Pons (tissue), 1 donor: ENCODE data around the gene GRIK5.
A peak's percentile ranks its signal among the peaks of the same experiment; 100 is the strongest.
"Not testable (repeated sequence)": the region's sequence is repeated elsewhere in the genome, so short reads cannot be mapped to it uniquely, and the experiment has no call there.

Source experiments
- DNase-seq: peaks from one replicate; pipeline ENCODE4 v3.0.0-alpha.2; 2016; ENCODE audit warnings: low spot score

The GRIK5 gene, protein sequence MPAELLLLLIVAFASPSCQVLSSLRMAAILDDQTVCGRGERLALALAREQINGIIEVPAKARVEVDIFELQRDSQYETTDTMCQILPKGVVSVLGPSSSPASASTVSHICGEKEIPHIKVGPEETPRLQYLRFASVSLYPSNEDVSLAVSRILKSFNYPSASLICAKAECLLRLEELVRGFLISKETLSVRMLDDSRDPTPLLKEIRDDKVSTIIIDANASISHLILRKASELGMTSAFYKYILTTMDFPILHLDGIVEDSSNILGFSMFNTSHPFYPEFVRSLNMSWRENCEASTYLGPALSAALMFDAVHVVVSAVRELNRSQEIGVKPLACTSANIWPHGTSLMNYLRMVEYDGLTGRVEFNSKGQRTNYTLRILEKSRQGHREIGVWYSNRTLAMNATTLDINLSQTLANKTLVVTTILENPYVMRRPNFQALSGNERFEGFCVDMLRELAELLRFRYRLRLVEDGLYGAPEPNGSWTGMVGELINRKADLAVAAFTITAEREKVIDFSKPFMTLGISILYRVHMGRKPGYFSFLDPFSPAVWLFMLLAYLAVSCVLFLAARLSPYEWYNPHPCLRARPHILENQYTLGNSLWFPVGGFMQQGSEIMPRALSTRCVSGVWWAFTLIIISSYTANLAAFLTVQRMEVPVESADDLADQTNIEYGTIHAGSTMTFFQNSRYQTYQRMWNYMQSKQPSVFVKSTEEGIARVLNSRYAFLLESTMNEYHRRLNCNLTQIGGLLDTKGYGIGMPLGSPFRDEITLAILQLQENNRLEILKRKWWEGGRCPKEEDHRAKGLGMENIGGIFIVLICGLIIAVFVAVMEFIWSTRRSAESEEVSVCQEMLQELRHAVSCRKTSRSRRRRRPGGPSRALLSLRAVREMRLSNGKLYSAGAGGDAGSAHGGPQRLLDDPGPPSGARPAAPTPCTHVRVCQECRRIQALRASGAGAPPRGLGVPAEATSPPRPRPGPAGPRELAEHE

DNA sequence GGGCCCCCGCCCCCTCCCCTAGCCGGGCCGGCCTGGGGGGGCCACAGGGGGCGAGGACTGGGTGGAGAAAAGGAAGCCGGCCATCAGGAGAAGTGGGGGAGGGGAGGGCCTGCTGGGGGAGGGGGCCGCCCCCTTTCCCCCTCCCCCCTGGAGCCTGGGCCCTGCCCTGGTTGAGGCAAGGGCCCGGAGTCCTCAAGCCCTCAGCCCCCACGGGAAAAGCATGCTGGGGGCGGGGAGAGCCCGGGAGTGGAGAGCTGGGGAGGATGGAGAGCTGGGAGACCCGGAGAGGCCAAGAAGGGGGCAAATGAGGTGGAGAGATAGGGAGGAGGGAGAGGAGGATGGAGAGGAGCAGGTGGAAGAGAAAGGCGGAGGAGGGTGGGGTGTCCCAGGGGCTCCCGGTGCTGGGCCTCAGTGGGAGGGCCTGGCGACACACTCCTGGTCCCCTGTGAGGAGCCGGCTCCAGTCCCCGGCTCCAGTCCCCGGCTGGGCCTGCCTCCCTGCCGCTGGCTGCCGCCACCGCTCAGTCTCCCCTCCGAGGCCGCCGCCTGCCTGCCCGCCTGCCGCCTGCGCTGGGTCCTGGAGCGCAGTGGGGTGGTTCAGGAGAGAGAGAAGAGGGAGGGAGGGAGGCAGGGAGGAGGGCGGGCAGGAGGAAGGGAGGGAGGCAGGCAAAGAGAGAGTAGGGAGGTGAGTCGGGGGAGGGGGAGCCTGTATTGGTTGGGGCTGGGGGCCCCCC lies at the start of gene GRIK5:
Gene GRIK5 (minus strand): TSS at position 588 of the 733 bp plus-strand sequence. CDS start 4,436 bp downstream, outside the sequence.
- no peak for DNase-seq

- no peak for DNase-seq
These were observed 47.1 kb upstream of the GRIK5 start for GRCh38 chr19:42117076-42117475.

DNA sequence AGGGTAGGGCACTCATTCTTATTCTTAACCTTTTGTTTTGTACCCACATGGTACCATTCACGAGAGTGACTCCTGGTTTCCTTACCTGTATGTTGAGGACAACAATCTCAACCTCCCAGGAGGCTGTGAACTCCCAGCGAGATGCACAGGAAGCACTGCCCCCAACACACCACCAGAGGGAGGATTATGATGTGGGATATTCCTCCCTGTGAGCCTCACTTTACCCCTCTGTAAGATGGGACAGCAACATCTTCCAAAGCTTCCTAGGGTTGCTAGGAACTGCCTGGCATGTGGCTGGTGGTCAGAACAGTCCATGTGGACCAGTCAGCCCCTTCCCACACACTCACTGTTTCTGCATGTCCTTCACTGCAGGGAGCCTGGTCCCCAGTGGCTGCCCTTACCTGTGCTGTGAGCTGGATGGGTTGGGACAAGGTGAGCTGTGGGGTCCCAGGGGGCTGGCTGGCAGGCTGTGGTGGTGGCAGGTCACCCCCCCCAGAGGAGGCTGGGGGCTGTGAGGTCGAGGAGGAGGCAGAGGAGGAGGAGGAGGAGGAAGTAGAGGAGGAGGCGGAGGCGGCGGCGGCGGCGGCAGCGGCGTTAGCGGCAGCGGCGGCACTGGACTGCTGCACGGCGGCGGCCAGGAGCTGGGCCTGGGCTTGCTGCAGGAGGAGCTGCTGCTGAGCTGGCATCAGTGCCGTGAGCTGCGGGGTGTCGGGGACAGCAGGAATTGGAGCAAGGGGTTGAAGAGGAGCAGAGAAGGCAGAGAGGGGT lies 46.5 kb upstream of the GRIK5 start:
- DNase-seq: no peak

DNA sequence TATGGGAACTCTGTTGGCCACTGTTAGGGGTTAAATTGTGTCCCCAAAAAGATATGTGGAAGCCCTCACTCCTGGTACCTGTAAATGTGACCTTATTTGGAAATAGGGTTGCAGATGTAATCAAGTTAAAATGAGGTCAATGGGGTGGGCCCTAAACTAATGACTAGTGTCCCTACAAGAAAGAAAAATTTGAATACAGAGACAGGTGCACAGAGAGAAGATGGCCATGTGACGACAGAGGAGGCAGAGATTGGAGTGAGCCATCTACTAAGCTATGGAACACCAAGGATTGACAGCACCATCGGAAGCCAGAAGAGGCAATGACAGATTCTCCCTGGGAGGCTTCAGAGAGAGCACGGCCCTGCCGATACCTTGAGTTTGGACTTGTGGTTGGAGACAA lies 45.7 kb upstream of the GRIK5 start:
- no peak for DNase-seq

DNA sequence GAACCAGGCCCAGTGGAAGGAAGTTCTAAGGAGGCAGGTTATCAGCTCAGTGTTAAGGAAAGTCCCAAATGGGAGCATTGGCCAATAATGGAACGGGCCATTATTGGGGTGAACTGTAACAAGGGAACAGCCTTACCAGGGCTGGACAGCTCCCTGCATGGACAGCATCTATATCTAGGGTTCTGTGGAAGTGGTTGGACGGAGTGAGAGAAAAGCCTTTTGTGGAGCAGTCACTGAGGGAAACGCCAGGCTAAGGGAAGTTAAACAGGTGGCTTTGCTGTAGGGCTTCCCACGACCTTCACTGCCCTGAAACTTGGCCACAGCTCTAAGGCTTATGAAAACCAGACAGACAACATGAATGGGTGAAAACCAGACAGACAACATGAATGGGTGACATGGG lies 45.2 kb upstream of the GRIK5 start:
- DNase-seq: no peak

DNA sequence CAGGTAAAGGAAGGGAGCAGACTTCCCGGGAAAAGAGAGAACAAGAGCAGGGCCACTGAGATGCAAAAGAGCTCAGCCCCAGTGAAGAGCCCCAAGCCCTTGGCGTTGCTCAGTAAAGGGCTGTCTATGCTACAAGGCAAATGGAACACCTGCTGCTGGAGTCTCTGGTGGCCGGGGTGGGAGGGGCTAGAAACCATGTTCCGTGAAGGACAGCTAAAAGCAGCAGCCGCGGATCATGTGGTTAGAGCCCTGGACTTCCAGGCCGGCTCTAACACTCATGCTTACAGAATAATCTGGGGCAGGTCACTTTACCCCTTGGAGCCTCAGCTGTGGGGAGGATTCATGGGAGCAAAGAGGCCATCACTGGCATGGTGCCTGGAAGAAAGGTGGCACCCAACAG lies 44.4 kb upstream of the GRIK5 start:
- no peak for DNase-seq

DNA sequence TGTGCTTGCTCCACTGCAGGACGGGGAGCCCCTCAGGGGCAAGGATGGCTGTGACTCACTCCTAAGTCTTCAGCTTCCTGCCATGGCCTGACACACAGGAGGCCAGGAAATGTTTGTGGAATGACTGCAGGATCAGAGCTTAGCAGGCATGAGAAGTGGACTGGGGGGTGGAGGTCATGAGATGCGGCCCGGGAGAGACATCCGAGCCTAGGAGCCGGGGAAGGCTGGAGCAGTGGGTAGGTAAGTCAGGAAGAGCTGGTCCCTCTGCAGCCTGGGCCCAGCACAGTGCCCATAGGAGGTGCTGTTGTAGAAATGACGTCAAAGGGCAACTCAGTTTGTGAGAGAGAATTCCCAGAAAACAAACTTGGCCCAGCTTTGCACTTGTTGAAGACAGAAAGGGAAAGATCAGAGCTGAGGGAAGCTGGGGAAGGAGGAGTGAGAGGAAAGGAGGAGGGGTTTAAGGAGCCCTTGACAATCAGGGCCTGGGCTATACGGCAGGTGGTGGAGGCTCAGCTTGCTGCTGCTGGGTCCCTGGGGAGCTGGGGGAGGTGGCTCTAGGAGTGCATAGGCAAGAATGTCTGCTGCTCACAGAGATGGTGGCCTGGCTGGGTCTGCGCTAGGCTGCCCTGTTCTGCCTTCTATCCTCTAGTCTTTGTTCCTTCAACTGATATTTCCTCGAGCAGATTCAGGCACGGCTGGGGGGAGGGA lies 43.8 kb upstream of the GRIK5 start:
- DNase-seq: no peak

GRCh38 chr19:42111811-42112210 lies 41.8 kb upstream of the GRIK5 start:
- DNase-seq: no peak

GRCh38 chr19:42111384-42111783 lies 41.4 kb upstream of the GRIK5 start:
- no peak for DNase-seq

DNA sequence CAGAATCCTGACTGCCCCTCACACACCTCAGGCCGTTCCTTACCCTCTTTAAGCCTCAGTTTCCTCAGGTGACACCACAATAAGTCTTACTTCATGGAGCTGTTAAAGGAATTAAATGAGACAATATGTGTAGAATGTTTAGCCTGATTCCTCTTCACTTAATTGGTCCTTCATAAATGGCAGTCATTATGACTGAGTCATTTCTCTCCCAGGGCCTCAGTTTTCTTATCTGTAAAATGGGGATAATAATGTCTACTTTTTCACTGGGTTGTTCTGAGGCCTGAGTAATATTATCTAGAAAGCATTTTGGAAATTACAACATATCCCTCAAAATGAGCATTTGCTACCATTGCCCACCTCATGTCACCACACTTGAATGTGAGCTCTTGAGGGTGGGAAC lies 40.7 kb upstream of the GRIK5 start:
- no peak for DNase-seq

GRCh38 chr19:42109896-42110295 lies 39.9 kb upstream of the GRIK5 start:
- DNase-seq: no peak

GRCh38 chr19:42108527-42109389 lies 38.8 kb upstream of the GRIK5 start:
- DNase-seq: peak; percentile 68

DNA sequence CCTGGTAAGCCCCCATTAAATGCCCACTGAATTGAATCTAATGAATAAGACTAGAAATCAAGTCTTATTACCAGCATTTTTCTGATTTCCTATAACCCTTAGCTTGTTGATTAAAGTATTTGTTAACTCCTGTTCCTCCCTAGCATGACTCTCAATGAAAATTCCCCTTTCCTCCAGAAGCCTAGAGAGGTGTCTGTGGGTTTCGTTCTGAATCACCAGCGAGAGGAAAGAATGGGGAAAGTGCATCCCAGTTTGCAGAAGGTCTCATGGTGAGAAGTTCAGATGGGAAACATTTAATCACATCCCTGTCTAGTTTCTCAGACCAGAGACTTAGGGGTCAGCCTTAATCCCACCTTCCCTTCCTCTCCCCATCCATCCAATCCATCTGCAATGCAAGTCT lies 35.4 kb upstream of the GRIK5 start:
- no peak for DNase-seq

- no peak for DNase-seq
These were observed 32.9 kb upstream of the GRIK5 start for GRCh38 chr19:42102877-42103276.

DNA sequence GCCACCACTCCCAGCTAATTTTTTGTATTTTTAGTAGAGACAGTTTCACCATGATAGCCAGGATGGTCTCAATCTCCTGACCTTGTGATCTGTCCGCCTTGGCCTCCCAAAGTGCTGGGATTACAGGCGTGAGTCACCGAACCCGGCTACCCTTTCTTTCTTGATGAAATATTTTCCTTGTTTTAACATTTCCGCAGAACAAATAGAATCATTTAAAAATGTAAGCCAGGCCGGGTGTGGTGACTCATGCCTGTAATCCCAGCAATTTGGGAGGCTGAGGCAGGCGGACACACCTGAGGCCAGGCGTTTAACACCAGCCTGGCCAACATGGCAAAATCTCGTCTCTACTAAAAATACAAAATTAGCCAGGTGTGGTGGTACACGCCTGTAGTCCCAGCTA lies 30.2 kb upstream of the GRIK5 start:
- not testable (repeated sequence) for DNase-seq

- no peak for DNase-seq
These were observed 29.4 kb upstream of the GRIK5 start for GRCh38 chr19:42099336-42099925.

GRCh38 chr19:42098781-42099180 lies 28.8 kb upstream of the GRIK5 start:
- DNase-seq: no peak

- DNase-seq: no peak
These were observed 27.5 kb upstream of the GRIK5 start for GRCh38 chr19:42097461-42097860.

DNA sequence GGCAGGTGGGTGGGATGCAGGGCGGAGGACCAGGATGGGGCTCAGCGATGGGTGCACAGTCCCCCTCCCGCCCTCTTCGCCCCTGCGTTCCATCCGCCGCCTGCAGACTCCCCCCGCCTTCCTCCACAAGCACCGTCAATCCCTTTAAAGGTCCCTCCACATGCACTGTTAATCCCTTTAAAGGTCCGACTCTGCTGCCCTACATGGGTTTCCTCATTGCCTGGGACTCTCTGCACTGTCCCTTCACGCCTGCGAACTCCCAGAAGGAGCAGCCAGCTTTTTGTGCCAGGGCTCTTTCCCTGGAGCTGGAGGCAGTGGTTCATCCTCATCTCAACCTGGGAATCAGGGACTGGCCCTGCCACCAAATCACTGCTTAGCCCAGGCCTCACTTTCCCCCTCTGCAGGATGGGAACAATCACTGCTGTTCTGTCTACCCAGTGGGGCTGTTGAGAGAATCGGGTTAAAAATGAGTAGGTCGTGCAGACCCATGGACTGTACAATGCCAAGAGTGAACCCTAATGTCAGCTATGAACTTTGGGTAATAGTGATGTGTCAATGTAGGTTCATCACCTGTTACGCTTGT lies 26.3 kb upstream of the GRIK5 start:
- no peak for DNase-seq
